H7 (cell line): ENCODE results near the gene STK4. TPM values are rescaled to one million over a fixed set of nuclear protein-coding genes. Genes with fewer than 3 reads are reported as not detected.
"Not testable (repeated sequence)": the region's sequence is repeated elsewhere in the genome, so short reads cannot be mapped to it uniquely, and the experiment has no call there.

ENCODE experiments used
- DNase-seq: peaks from one replicate; pipeline ENCODE4 v3.0.0; 2012
- H3K27me3 ChIP-seq: 2 replicates; pipeline ENCODE4 v1.6.0; 2011; ENCODE audit warnings: mild to moderate bottlenecking, low read length; ENCODE audit not compliant: control insufficient read depth, insufficient read depth
- H3K36me3 ChIP-seq: replicated peaks from 2 replicates; pipeline ENCODE4 v1.5.1; 2011; ENCODE audit warnings: low read length; ENCODE audit not compliant: control insufficient read depth, insufficient read depth
- H3K4me3 ChIP-seq: 2 replicates; pipeline ENCODE4 v1.5.1; 2011; ENCODE audit warnings: low read depth, mild to moderate bottlenecking, control low read depth, low read length, moderate library complexity; ENCODE audit not compliant: insufficient read depth
- total RNA-seq: library from RNA; depleted of rRNA; stranded (reverse); fragments of >200 nt; shearing (Covaris generic); gene quantifications from 2 replicates; pipeline ENCODE4 v1.2.3, GENCODE V29; 2014

The STK4 gene
- total RNA-seq, 1 experiment from 2014 or later, result 15.6 TPM

DNA sequence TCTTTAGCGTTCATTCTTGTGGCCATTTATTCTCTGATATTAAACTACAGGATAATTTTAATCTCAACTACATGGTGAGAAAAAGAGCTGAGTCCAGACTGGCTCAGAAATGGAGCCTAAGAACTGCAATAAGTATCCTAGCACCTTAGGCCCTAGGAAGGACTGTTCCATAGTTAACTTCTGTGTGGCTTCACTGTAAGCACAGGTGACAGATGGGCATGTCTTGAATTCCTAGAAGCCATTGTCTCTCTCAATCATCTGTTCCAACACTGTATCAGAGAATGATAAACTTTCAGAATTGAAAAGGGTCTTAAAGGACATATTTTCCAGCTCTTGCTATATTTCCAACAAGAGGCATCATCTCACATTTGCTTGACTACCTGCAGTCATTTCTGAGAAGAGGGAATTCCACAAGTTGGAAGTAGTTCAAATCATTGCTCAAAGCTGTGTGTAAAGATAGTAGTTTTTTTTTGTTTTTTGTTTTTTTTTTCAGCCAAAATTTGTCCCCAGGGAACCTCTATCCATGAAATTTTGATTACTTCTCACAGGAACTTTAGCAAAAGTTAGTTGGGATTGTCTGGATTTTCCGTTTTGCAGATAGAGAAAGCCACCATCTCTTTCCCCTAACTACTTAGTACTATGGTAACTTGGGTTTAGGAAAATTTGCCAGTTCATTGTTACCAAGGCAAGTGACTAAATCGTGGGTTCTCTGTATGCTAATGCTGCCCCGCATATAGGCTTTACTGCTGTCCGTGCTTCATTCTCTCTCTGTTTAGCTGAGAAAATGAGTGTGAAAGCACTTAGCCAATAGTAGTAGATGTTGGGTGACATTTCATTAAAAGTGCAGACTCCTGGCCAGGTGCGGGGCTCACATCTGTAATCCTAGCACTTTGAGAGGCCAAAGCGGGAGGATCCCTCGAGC is 87.4 kb downstream of the STK4 start:
- Histone ChIP-seq H3K36me3 (peaks cover 2% of the 10 kb centered on the region; the same call in 1 of the 2 replicates), H3K4me3 (no peak overlapping the region), H3K27me3 (no peaks in the 10 kb centered on the region)
- no peak for DNase-seq

DNA sequence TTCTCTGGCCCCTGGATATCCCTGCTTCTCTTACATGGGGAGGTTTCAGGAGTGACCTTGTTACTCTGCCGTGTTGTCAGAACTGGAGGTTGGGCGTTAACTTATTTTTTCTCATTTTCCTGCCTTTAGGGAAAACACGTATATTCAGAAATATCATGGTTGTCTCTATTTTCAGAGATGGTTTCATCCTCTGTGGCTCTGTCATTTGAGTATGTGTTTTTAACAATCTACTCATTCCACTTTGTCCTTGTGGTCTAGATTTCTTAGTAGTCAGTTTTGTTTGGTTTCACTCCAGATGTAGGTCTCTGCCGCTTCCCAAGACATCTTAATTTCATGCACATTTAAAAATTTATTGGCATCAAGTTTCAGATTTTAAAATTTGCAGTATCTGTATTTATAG is 88.7 kb downstream of the STK4 start:
- Histone ChIP-seq H3K27me3 (no peaks in the 10 kb centered on the region), H3K4me3 (no peak overlapping the region), H3K36me3 (peaks cover 2% of the 10 kb centered on the region; the same call in 1 of the 2 replicates)
- no peak for DNase-seq

DNA sequence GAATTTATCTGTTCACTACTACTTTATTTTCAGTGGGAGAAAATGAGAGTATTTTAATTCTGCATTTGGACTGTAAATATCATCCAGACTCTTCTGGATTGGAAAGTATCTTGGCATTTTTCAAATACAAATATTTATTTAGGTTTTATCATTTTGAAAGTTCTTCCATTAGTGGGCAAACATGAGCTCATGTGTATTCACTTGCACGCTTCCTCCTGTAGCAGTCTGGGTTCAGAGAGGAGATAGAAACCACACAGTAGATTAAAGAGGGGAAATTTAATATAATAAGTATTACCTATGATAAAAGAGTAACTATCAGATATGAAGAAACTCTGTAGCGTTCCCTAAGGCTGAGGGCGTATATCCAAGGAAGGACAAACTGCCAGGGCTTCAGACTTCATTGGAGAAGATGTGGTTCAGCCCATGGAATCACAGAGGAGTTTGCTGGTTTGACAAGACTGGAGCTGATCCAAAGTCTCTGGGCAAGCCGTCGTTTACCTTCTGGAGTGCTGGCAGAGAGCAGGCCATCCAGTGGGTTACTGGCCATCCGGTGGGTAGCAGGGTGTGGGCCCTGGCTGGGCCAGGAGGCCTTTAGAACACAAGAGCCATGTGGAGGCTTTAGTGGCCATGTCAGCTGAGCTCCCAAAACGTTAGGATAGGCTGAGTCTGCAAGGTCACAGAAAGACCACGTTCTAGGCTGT is 90.3 kb downstream of the STK4 start:
- Histone ChIP-seq H3K4me3 (no peak overlapping the region), H3K36me3 (peaks cover 2% of the 10 kb centered on the region; the same call in 1 of the 2 replicates), H3K27me3 (no peaks in the 10 kb centered on the region)
- DNase-seq, result no peak

DNA sequence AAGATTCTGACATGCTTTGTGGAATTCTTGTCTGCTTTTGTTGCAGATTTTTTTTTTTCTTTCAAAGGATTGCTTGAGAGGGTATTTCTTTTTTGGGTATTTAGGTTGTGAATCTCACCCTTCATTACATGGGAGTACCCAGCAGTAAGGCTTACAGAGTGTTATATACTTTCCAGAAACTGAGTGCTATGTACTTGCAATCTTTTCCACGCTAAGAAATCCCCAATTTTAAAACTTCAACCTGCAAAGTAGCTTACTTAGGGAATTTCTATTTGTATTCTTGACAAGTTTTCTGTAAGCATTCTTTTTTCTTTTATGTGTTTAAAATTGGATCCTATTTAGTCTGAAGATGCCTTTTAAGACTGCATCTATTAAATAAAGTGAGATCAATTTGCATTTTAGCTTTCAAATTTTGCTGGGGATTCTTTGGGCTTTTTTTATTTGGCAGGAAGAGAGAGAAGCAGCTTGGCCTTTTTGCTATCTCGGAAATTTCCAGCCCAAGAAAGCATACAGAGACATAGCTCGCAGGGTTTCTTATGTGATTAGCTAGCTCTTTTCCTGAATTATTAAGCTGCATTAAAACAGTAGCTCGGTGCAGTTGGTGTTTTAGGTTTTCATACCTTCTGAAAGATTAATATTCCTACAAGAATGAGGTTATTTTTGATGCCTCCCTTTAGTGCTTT is 92.0 kb downstream of the STK4 start:
- Histone ChIP-seq H3K4me3 (no peak overlapping the region), H3K36me3 (peaks cover 2% of the 10 kb centered on the region; the same call in 1 of the 2 replicates), H3K27me3 (no peaks in the 10 kb centered on the region)
- DNase-seq, result no peak

DNA sequence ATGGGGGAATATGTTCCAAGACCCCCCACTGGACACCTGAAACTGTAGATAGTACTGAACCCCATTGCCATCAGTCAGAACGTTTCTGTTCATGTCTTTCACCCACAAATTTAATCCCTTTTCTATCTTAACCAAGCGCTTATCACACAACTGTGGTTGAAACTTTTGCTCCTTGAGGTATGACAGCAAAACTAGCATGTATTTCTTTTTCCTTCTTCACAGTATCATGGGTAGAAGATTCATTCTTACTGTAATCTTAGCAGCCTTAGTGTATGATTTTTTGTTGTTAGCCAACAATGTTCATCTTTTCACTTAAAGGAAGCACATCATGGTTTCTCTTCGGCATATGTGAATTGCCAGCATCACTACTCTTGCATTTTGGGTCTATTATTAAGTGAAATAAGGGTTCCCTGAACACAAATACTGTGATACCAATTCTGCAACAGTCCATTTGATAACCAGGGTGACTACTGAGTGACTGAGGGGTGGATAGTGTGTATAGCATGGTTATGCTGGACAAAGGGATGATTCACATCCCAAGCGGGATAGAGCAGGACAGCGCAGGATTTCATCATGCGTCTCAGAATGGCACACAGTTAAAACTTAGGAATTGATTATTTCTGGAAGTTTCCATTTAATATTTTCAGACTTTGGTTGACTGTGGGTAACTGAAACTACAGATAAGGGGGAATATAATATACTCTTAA is 92.9 kb downstream of the STK4 start:
- DNase-seq, result no peak
- no peak overlapping the region for H3K4me3 ChIP-seq
- peaks cover 2% of the 10 kb centered on the region; the same call in 1 of the 2 replicates for H3K36me3 ChIP-seq
- no peaks in the 10 kb centered on the region for H3K27me3 ChIP-seq

DNA sequence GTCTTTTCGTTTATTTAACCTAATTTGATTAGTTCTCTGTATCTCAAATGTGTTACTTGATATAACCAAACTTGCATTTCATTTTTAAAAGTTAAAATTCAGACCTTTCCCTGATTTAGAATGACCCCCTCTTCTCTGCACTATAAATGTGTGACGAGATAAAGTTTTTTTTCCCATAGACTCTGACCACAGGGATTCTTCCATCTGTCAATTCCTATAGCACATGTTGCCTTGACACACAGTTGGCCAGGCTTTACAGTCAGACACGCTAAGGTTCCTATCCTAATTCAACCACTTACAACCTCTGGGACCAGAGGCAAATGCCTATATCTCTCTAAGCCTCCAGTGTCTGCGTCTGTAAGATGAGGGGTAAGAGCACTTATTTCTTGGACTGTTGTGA is 94.0 kb downstream of the STK4 start:
- no peak for DNase-seq
- no peaks in the 10 kb centered on the region for H3K27me3 ChIP-seq
- no peak overlapping the region for H3K4me3 ChIP-seq
- peaks cover 2% of the 10 kb centered on the region; the same call in 1 of the 2 replicates for H3K36me3 ChIP-seq

DNA sequence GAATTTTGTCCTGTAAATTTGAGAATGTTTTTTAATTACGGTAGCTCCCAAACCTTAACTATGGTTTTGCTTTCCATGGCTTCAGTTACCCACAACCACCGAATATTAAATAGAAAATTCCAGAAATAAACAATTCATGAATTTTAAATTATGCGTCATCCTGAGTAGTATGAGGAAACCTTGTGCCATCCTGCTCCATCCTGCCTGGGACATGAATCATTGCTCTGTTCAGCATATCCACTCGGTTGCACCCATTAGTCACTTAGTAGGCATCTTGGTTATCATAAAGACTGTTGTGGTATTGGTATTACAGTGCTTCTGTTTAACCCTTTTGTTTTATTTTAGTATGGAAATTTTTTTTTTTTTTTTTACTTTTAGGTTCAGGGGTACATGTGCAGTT is 94.9 kb downstream of the STK4 start:
- no peak overlapping the region for H3K4me3 ChIP-seq
- no peaks in the 10 kb centered on the region for H3K27me3 ChIP-seq
- DNase-seq, result no peak
- peaks cover 2% of the 10 kb centered on the region; the same call in 1 of the 2 replicates for H3K36me3 ChIP-seq

DNA sequence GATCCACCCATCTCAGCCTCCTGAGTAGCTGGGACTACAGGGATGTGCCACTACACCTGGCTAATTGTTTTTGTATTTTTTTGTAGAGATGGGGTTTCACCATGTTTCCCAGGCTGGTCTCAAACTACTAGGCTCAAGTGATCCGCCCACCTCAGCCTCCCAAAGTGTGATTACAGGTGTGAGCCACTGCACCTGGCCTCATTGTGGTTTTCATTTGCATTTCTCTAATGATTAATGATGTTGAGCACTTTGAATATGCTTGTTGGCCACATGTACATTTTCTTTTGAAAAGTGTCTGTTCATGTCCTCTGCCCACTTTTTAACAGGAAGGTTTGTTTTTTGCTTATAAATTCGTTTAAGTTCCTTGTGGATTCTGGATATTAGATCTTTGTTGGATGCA is 96.8 kb downstream of the STK4 start:
- DNase-seq, H3K36me3 ChIP-seq, H3K4me3 ChIP-seq, H3K27me3 ChIP-seq: not testable (repeated sequence)

DNA sequence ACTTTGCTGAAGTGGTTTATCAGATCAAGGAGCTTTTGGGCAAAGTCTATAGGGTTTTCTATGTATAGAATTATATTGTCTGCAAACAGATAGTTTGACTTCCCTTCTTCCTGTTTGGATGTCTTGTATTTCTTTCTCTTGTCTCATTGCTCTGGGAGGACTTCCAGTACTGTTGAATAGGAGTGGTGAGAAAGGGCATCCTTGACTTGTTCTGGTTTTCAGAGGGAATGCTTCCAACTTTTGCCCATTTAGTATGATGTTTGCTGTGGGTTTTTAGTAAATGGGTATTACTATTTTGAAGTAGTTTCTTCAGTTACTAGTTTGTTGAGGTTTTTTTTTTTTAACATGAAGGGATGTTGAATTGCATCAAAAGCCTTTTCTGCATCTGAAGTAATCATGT is 98.5 kb downstream of the STK4 start:
- H3K36me3 ChIP-seq, result no peaks in the 10 kb centered on the region
- no peaks in the 10 kb centered on the region for H3K27me3 ChIP-seq
- DNase-seq, result no peak
- H3K4me3 ChIP-seq, result no peak overlapping the region

DNA sequence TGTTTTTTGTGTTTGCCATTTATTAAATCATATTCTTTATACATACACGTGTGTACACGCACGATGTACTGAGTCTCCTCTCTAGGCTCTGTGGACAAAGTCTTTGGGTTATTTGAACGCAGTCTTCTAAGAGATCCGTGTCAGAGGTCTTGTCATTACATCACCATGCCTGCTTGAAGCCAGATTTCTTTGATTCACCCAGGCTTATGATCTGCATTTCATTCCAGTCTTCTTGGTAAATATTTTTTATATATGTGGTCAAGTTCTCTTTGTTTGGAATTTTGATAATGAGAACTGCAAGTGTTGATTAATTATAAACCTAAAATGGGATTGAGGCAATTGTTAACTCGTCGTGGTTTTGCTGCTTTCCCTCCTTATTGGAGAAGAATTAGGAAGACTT is 100.1 kb downstream of the STK4 start:
- H3K27me3 ChIP-seq, result no peaks in the 10 kb centered on the region
- DNase-seq, result no peak
- H3K36me3 ChIP-seq, result no peaks in the 10 kb centered on the region
- H3K4me3 ChIP-seq, result no peak overlapping the region

DNA sequence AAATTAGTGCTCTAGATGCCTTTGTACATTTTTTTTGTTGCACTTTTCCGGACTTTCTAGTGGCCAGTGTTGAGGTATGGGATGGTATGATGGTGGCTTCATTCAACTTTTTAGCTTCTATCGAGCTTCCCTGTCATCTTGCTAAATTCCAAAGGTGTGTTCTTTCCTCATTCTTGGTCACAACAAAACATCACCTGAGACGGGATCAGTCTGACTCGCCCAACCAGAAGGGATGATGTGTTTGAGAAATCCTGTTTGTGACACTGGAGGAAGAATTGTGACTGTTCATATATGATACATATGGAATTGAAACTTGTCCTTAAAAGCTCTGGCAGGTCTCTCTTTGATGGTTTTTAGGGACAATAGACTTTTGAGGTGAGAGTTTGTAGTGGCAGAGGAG is 100.8 kb downstream of the STK4 start:
- H3K36me3 ChIP-seq, result no peaks in the 10 kb centered on the region
- no peak for DNase-seq
- H3K4me3 ChIP-seq, result no peak overlapping the region
- H3K27me3 ChIP-seq, result no peaks in the 10 kb centered on the region

DNA sequence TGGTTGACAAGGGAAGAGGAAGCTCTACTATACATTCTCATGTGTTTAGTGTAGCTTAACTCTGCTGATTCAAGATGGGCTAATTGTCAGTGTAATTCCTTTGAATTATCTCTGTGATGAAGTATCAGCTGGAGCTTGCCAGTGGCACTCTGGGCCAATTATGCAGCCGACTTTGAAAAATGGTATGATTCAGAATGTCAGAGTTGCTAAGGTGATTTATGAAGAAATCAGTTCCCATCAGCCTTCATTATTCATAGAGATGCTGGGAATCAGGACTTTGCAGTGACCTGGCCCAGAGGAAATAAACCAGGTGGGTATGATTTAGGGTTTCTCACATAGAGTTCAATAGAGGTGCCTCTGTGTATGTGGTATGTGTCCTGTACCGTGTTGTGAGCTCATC is 101.2 kb downstream of the STK4 start:
- Histone ChIP-seq H3K27me3 (no peaks in the 10 kb centered on the region), H3K36me3 (no peaks in the 10 kb centered on the region), H3K4me3 (no peak overlapping the region)
- DNase-seq, result no peak

DNA sequence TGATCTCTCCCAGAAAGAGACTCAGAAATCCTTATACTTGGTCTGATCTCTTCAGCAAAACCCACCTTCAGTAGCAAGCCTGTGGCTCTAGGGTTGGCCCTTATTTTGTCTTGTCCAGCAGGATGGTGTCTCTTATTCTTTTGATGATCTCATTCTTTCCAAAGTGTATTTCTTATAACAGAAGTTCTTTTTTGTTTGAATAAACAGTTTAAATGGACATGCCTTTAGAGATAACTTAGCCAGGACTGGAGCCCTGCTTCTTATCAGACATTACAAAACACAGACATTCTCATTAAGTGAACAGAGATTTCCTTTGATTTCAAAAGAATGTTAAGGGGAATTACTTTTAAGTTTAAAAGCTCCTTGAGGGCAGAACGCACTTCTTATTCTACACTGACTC is 102.9 kb downstream of the STK4 start:
- Histone ChIP-seq H3K27me3 (no peaks in the 10 kb centered on the region), H3K36me3 (no peaks in the 10 kb centered on the region; the same call in 1 of the 2 replicates), H3K4me3 (no peak overlapping the region)
- no peak for DNase-seq

DNA sequence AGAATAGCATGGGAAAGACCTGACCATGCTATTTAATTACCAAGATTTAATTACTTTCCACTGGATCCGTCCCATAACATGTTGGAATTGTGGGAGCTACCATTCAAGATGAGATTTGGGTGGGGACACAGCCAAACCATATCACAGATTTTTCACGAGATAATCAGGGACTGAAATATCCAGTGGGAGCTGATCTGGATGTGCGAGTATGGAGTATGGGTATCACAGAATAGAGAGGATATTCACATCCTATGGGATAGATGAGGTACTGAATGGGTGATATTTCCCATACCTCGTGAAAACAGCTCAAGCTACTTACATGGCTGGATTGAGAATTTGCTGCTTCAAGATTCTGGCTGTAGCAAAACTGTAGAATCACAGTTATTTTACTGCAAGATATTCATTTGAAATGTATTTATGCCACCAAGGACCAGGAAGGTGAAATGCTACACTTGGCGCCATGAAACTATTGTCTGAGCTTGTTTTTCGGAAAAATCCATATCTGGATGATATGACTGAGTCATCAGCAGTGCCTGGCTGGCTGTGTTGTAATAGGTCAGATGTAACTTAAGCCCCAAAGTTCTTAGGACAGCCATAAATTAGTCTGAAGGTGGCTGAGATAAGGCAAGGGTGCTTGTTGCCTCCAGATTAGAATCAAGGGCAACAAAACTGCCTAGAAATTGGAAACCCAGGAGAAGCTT is 104.8 kb downstream of the STK4 start:
- Histone ChIP-seq H3K36me3 (peaks cover 3% of the 10 kb centered on the region), H3K27me3 (no peaks in the 10 kb centered on the region), H3K4me3 (no peak overlapping the region)
- DNase-seq, result no peak
